K562 (cell line): ENCODE data around the gene TSPAN1. TPM values are rescaled to one million over a fixed set of nuclear protein-coding genes. Genes with fewer than 3 reads are reported as not detected.

ENCODE experiments used
- CAMTA2 ChIP-seq: fragments of 250-450 bp; sonication (Bioruptor Pico); conservative IDR thresholded peaks from 2 replicates; pipeline ENCODE4 v1.5.1; 2022
- CBFB ChIP-seq: sonication (generic); formaldehyde crosslinking; IDR thresholded peaks from 2 replicates; pipeline ENCODE4 v1.4.0; 2020; ENCODE audit warnings: mild to moderate bottlenecking, missing genetic modification reagents
- HDAC3 ChIP-seq: fragments of 450-650 bp; IDR thresholded peaks from 2 replicates; pipeline ENCODE4 v1.6.1; 2018; ENCODE audit warnings: borderline replicate concordance, mild to moderate bottlenecking, moderate library complexity; ENCODE audit not compliant: partially characterized antibody
- MAZ ChIP-seq, 2 experiments: fragments of 450-650 bp in 1 of 2; sonication (generic) in 1 of 2; formaldehyde crosslinking; IDR thresholded peaks in 1 of 2; conservative IDR thresholded peaks in 1 of 2; 2 replicates each; pipeline versions ENCODE4 v1.4.0 to v1.5.0; 2020; ENCODE audit warnings: mild to moderate bottlenecking in 1 of 2, missing genetic modification reagents in 1 of 2
- MBD2 ChIP-seq: sonication (generic); IDR thresholded peaks from 2 replicates; pipeline ENCODE4 v1.6.1; 2016; ENCODE audit warnings: low read depth, borderline replicate concordance
- PTBP1 ChIP-seq: fragments of 200-400 bp; formaldehyde crosslinking; IDR thresholded peaks from 2 replicates; pipeline ENCODE4 v1.6.1; 2017; ENCODE audit warnings: low read depth, low read length
- SOX6 ChIP-seq: fragments of 450-650 bp; IDR thresholded peaks from 2 replicates; pipeline ENCODE4 v1.6.1; 2014; ENCODE audit warnings: mild to moderate bottlenecking
- ZNF57 ChIP-seq: fragments of 450-650 bp; formaldehyde crosslinking; IDR thresholded peaks from 2 replicates; pipeline ENCODE4 v1.4.0; 2020; ENCODE audit warnings: mild to moderate bottlenecking, moderate library complexity
- polyA plus RNA-seq, 8 experiments: library from polyadenylated mRNA; depleted of rRNA in 4 of 8; stranded (reverse) in 5 of 8; unstranded in 3 of 8; fragments of >200 nt; fragmentation: Nextera tagmentation in 2 of 8; fragmentation: Illumina TruSeq in 1 of 8; extraction: Ambion mirVana in 2 of 8; extraction: Trizol in 1 of 8; gene quantifications; 2 replicates each; pipeline versions ENCODE4 v1.2.1 to v1.2.3, GENCODE V29; 2011 to 2014; ENCODE audit warnings: inconsistent platforms in 1 of 8, missing spikeins in 1 of 8
- total RNA-seq, 7 experiments: library from RNA; depleted of rRNA in 6 of 7; stranded (reverse); fragments of >200 nt in 6 of 7; fragmentation: Illumina TruSeq in 2 of 7; extraction: Trizol in 2 of 7; gene quantifications; 2 replicates each; pipeline versions ENCODE4 v1.2.1 to v1.2.3, GENCODE V29; 2011 to 2021; ENCODE audit warnings: low replicate concordance in 1 of 7
- TF ChIP-seq, protein P1 (sequence below), 2 experiments: fragments of 450-650 bp; IDR thresholded peaks; 2 replicates each; pipeline ENCODE4 v1.6.1; 2016; ENCODE audit warnings: mild to moderate bottlenecking in 2 of 2, borderline replicate concordance in 1 of 2, low read depth in 1 of 2, moderate library complexity in 1 of 2
- TF ChIP-seq, protein P2 (sequence below), 2 experiments: fragments of 450-650 bp in 1 of 2; sonication (generic) in 1 of 2; formaldehyde crosslinking in 1 of 2; IDR thresholded peaks in 1 of 2; conservative IDR thresholded peaks in 1 of 2; 2 replicates each; pipeline versions ENCODE4 v1.6.1 to v1.8.1; 2016 to 2023; ENCODE audit warnings: mild to moderate bottlenecking in 2 of 2, moderate library complexity in 2 of 2, inconsistent platforms in 1 of 2, missing genetic modification reagents in 1 of 2
- TF ChIP-seq, protein P3 (sequence below), 2 experiments: fragments of 150-350 bp in 1 of 2; IDR thresholded peaks; 2 replicates each; pipeline ENCODE4 v1.6.1; 2012 to 2016; ENCODE audit warnings: low read depth in 2 of 2, low read length in 2 of 2, mild to moderate bottlenecking in 1 of 2, moderate library complexity in 1 of 2
- TF ChIP-seq, protein P4 (sequence below): sonication (generic); IDR thresholded peaks from 2 replicates; pipeline ENCODE4 v1.6.1; 2016

TSPAN1 gene
- total and polyA plus RNA-seq, 9 of the 15 experiments (the other 6 are each of a cell fraction or from before 2014, with no cell fraction given): 0.58 TPM; not detected in 8

DNA sequence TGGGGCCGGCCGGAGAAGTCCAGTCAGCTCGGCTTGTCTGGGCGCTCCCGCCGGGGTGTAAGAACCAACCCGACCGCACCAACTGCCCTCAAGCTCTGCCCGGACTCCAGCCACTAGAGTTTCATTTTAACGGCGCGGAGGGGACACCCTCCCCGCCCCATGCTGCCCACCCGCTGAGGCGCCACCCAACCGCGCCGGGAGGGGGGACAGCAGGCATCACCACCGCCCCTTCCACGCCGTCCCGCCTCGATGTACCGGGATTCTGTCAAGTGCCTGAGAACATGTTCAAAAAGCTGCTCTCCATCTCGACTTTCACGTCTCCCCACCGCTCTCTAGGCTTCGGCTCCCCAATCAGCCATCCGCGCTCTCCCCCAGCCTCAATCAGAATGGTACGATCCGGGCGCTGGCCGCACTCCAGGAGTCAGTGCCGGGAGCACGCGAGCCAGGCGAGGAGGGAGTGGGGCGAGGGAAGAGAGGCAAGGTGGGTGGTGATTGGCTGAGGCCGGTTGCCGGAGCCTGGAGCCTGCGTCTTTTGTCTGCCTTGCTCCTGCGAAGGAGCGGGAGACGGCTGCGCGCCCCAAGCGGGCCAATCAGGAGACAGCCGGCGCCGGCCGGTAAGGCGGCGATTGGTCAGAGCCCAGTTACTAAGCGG lies 42.2 kb upstream of the TSPAN1 start, which contains the start of gene PIK3R3 (continued):
- TF ChIP-seq, protein P1, sequence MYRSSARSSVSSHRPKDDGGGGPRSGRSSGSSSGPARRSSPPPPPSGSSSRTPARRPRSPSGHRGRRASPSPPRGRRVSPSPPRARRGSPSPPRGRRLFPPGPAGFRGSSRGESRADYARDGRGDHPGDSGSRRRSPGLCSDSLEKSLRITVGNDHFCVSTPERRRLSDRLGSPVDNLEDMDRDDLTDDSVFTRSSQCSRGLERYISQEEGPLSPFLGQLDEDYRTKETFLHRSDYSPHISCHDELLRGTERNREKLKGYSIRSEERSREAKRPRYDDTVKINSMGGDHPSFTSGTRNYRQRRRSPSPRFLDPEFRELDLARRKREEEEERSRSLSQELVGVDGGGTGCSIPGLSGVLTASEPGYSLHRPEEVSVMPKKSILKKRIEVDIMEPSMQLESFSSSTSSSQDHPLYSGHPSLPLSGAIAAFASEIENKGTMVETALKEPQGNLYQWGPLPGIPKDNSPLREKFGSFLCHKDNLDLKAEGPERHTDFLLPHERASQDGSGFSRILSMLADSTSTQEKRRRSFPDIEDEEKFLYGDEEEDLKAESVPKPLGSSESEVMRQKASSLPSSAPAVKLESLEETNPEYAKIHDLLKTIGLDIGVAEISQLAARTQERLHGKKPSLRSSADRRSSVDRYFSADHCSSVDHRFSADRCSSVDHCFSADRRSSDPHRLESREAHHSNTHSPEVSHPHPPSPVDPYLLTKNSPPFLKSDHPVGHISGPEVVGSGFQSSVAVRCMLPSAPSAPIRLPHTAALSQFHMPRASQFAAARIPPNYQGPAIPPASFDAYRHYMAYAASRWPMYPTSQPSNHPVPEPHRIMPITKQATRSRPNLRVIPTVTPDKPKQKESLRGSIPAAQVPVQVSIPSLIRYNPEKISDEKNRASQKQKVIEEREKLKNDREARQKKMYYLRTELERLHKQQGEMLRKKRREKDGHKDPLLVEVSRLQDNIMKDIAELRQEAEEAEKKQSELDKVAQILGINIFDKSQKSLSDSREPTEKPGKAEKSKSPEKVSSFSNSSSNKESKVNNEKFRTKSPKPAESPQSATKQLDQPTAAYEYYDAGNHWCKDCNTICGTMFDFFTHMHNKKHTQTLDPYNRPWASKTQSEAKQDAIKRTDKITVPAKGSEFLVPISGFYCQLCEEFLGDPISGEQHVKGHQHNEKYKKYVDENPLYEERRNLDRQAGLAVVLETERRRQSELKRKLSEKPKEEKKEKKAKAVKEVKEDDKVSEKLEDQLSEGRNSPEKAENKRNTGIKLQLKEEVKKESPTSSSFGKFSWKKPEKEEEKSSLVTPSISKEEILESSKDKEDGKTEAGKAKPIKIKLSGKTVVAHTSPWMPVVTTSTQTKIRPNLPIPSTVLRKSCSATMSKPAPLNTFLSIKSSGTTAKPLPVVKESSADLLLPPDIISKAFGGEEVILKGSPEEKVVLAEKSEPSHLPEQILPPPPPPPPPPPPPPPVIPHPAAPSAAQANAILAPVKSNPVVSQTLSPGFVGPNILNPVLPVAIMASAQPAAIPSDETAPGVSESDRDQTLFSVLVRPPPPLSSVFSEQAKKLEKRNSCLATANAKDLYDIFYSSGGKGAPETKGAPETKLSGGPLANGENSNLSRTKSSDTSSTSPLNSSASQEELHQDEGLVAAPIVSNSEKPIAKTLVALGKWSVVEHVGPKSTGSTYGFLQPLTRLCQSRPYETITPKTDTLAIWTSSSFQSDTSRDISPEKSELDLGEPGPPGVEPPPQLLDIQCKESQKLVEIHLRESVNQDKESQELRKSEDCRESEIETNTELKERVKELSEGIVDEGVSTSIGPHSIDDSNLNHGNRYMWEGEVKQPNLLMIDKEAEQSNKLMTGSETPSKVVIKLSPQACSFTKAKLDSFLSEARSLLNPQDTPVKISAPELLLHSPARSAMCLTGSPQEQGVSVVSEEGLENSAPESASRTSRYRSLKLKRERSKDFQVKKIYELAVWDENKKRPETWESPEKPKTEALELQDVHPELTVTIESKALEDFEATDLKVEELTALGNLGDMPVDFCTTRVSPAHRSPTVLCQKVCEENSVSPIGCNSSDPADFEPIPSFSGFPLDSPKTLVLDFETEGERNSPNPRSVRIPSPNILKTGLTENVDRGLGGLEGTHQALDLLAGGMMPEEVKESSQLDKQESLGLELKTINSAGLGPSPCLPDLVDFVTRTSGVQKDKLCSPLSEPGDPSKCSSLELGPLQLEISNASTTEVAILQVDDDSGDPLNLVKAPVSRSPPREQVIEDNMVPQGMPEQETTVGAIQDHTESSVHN (IDR thresholded peaks at IDR 0.05; ENCODE audit: borderline replicate concordance in 1 of 2, low read depth in 1 of 2): no peak
- TF ChIP-seq SOX6: peak; percentile 75
- TF ChIP-seq, protein P2, sequence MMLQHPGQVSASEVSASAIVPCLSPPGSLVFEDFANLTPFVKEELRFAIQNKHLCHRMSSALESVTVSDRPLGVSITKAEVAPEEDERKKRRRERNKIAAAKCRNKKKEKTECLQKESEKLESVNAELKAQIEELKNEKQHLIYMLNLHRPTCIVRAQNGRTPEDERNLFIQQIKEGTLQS (IDR thresholded peaks at IDR 0.05): peak; percentile 82
- TF ChIP-seq, protein P2 (CRISPR knock-in tag; conservative IDR thresholded peaks at IDR 0.05): peak; percentile 80; the same call in 1 of the 2 replicates
- TF ChIP-seq CBFB (CRISPR knock-in tag): peak; percentile 95; the same call in 1 of the 2 replicates
- TF ChIP-seq MBD2: peak; percentile 99
- peak; percentile 73 for TF ChIP-seq HDAC3
- no peak; the same call in 1 of the 2 replicates for TF ChIP-seq PTBP1
- TF ChIP-seq, protein P3, sequence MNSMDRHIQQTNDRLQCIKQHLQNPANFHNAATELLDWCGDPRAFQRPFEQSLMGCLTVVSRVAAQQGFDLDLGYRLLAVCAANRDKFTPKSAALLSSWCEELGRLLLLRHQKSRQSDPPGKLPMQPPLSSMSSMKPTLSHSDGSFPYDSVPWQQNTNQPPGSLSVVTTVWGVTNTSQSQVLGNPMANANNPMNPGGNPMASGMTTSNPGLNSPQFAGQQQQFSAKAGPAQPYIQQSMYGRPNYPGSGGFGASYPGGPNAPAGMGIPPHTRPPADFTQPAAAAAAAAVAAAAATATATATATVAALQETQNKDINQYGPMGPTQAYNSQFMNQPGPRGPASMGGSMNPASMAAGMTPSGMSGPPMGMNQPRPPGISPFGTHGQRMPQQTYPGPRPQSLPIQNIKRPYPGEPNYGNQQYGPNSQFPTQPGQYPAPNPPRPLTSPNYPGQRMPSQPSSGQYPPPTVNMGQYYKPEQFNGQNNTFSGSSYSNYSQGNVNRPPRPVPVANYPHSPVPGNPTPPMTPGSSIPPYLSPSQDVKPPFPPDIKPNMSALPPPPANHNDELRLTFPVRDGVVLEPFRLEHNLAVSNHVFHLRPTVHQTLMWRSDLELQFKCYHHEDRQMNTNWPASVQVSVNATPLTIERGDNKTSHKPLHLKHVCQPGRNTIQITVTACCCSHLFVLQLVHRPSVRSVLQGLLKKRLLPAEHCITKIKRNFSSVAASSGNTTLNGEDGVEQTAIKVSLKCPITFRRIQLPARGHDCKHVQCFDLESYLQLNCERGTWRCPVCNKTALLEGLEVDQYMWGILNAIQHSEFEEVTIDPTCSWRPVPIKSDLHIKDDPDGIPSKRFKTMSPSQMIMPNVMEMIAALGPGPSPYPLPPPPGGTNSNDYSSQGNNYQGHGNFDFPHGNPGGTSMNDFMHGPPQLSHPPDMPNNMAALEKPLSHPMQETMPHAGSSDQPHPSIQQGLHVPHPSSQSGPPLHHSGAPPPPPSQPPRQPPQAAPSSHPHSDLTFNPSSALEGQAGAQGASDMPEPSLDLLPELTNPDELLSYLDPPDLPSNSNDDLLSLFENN (IDR thresholded peaks at IDR 0.05; ENCODE audit: low read depth in 2 of 2, low read length in 2 of 2): peak in 1 of 2 experiments; percentile 26; a peak in 1 of 4 replicates
- 0 out of 2 replicates have a peak, but pooled peaks have one; percentile 52 for TF ChIP-seq ZNF57 (CRISPR knock-in tag)
- TF ChIP-seq, protein P4, sequence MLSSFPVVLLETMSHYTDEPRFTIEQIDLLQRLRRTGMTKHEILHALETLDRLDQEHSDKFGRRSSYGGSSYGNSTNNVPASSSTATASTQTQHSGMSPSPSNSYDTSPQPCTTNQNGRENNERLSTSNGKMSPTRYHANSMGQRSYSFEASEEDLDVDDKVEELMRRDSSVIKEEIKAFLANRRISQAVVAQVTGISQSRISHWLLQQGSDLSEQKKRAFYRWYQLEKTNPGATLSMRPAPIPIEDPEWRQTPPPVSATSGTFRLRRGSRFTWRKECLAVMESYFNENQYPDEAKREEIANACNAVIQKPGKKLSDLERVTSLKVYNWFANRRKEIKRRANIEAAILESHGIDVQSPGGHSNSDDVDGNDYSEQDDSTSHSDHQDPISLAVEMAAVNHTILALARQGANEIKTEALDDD: no peak
- peak; percentile 97 to 100 for TF ChIP-seq MAZ (CRISPR knock-in tag; conservative IDR thresholded peaks at IDR 0.05 in 1 of 2, IDR thresholded peaks at IDR 0.05 in 1 of 2)
- no peak for TF ChIP-seq CAMTA2
